GM10266 (cell line): Measurements from ENCODE around the gene UBE2Q2.

ENCODE experiments used
- DNase-seq: peaks from one replicate; pipeline ENCODE4 v3.0.0; 2012; ENCODE audit errors: extremely low spot score
- TF ChIP-seq, protein P1 (sequence below): IDR thresholded peaks from 2 replicates; pipeline ENCODE4 v1.5.1; 2012; ENCODE audit warnings: mild to moderate bottlenecking, low read depth; ENCODE audit not compliant: control insufficient read depth, insufficient read depth; ENCODE audit errors: missing control alignments

The UBE2Q2 gene

DNA sequence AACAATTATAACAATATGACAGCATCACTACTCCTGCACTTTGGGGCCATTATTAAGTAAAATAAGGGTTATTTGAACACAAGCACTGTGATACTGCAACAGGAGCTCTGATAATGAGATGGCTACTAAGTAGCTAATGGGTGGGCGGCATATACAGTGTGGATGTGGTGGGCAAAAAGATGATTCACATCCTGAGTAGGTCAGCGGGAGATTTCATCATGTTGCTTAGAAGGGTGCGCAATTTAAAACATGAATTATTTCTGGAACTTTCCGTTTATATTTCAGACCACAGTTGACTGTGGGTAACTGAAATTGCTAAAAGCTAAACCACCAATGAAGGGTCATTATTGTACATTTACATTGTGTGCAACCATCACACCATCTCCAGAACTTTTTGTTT lies 102.7 kb downstream of the UBE2Q2 start:
- no peak for DNase-seq
- TF ChIP-seq, protein P1, sequence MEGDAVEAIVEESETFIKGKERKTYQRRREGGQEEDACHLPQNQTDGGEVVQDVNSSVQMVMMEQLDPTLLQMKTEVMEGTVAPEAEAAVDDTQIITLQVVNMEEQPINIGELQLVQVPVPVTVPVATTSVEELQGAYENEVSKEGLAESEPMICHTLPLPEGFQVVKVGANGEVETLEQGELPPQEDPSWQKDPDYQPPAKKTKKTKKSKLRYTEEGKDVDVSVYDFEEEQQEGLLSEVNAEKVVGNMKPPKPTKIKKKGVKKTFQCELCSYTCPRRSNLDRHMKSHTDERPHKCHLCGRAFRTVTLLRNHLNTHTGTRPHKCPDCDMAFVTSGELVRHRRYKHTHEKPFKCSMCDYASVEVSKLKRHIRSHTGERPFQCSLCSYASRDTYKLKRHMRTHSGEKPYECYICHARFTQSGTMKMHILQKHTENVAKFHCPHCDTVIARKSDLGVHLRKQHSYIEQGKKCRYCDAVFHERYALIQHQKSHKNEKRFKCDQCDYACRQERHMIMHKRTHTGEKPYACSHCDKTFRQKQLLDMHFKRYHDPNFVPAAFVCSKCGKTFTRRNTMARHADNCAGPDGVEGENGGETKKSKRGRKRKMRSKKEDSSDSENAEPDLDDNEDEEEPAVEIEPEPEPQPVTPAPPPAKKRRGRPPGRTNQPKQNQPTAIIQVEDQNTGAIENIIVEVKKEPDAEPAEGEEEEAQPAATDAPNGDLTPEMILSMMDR, result no peak

DNA sequence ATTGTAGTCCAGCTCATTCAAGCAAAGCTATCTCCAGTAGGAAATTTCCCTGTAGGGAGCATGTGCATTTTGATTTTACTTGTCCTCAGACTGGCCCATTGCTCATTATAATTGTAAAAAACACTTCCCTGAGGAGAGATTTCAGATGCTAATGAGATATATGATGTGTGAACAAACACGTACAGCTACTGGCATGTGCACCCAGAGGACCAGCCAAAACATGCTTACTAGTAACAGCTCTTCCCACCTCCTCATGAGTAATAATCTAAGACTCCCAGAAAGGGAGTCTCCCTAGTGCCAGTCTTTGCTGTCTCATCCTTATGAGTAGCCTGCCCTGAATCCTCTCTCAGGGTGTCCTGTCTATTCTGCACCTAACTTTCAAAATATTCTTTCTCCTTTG lies 103.8 kb downstream of the UBE2Q2 start:
- TF ChIP-seq, protein P1, result no peak
- DNase-seq, result no peak

DNA sequence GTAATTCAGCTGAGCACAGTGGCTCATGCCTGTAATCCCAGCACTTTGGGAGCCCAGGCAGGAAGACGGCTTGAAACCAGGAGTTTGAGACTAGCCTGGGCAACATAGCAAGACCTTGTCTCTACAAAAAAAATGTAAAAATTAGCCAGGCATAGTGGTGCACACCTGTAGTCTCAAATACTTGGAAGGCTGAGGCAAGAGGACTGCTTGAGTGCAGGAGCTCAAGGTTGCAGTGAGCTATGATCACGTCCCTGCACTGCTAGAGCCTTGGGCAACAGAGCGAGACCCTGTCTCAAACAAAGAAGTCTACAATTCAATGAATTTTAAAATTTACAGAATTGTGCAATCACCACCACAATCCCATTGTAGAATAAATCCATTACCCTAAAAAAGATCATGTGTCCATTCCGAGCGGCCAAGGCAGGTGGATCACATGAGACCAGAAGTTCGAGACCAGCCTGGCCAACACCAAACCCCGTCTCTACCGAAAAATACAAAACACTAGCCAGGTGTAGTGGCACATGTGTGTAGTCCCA lies 105.6 kb downstream of the UBE2Q2 start:
- no peak for DNase-seq
- TF ChIP-seq, protein P1, result no peak
